Endothelial cell of umbilical vein (primary cell): Measurements from ENCODE around the gene TMEM63B. TPM values are rescaled to one million over a fixed set of nuclear protein-coding genes. Genes with fewer than 3 reads are reported as not detected.

Experiments used
- BruUV-seq: library from RNA; stranded (reverse); fragments of 400-500 nt; replicated peaks from 2 replicates; lab custom pipeline; 2021; lab: Mats Ljungman, UMichigan
- CTCF ChIA-PET: fragments of 300-600, 350-600 bp; sonication (Branson Sonifier 250); formaldehyde crosslinking; loops from one replicate; lab custom pipeline; 2021; ENCODE audit warnings: antibody characterized with exemption, inconsistent platforms; lab: Charles Lee
- POLR2A ChIA-PET: fragments of 300-600, 350-600 bp; sonication (Branson Sonifier 250); formaldehyde crosslinking; loops from one replicate; lab custom pipeline; 2021; ENCODE audit warnings: antibody characterized with exemption, inconsistent platforms; lab: Charles Lee
- DNase-seq: peaks from one replicate; pipeline ENCODE4 v3.0.0-alpha.2; 2011; ENCODE audit warnings: low read depth, low spot score
- FAIRE-seq: peaks from 2 replicates; lab custom pipeline; 2011; peaks lifted over from hg19 to GRCh38; lab: Jason Lieb, UNC
- H2AFZ ChIP-seq: 2 replicates; pipeline ENCODE4 v1.6.0; 2012; ENCODE audit warnings: low read depth, low read length, control low read depth, inconsistent platforms
- H3K27ac ChIP-seq: 2 replicates; pipeline ENCODE4 v1.5.1; 2011; ENCODE audit warnings: low read depth, mild to moderate bottlenecking, control low read depth, low read length, moderate library complexity; ENCODE audit not compliant: insufficient read depth
- H3K27me3 ChIP-seq, 2 experiments: 2 replicates each; pipeline versions ENCODE4 v1.6.0 to v1.6.1; 2011; ENCODE audit warnings: low read length in 2 of 2, mixed read lengths in 1 of 2; ENCODE audit not compliant: control insufficient read depth in 2 of 2, insufficient read depth in 2 of 2
- H3K36me3 ChIP-seq, 2 experiments: 2 replicates in 1 of 2; 3 replicates in 1 of 2; pipeline ENCODE4 v1.5.1; 2011; ENCODE audit warnings: low read length in 2 of 2, mild to moderate bottlenecking in 1 of 2, moderate library complexity in 1 of 2; ENCODE audit not compliant: control insufficient read depth in 2 of 2, insufficient read depth in 2 of 2; ENCODE audit errors: extremely low read depth in 1 of 2
- H3K4me1 ChIP-seq: 3 replicates; pipeline ENCODE4 v1.5.1; 2011; ENCODE audit warnings: mild to moderate bottlenecking, low read length; ENCODE audit not compliant: control insufficient read depth, insufficient read depth; ENCODE audit errors: extremely low read depth
- H3K4me2 ChIP-seq: 2 replicates; pipeline ENCODE4 v1.6.1; 2011; ENCODE audit warnings: low read length, control low read depth, mixed read lengths; ENCODE audit not compliant: insufficient read depth
- H3K4me3 ChIP-seq, 3 experiments: fragments of 200-600 bp in 1 of 3; sonication (generic), shearing (Covaris generic) in 1 of 3; replicated peaks in 1 of 3; 2 replicates each; pipeline ENCODE4 v1.5.1; 2011 to 2016; ENCODE audit warnings: control low read depth in 3 of 3, low read length in 3 of 3, mild to moderate bottlenecking in 2 of 3, inconsistent platforms in 1 of 3, low read depth in 1 of 3, moderate library complexity in 1 of 3; ENCODE audit not compliant: insufficient read depth in 1 of 3
- H3K79me2 ChIP-seq: 2 replicates; pipeline ENCODE4 v1.6.0; 2012; ENCODE audit warnings: low read length, inconsistent platforms; ENCODE audit not compliant: control insufficient read depth, insufficient read depth
- H3K9ac ChIP-seq: replicated peaks from 2 replicates; pipeline ENCODE3; 2011; ENCODE audit warnings: low read length, control low read depth; ENCODE audit not compliant: insufficient read depth; ENCODE audit errors: extremely low read depth
- H3K9me1 ChIP-seq: replicated peaks from 3 replicates; pipeline ENCODE4 v1.6.0; 2011; ENCODE audit warnings: mild to moderate bottlenecking, low read length; ENCODE audit not compliant: control insufficient read depth, insufficient read depth; ENCODE audit errors: extremely low read depth
- H3K9me3 ChIP-seq: replicated peaks from 2 replicates; pipeline ENCODE4 v1.5.1; 2012; ENCODE audit warnings: low read length, inconsistent platforms; ENCODE audit not compliant: control insufficient read depth, insufficient read depth
- H4K20me1 ChIP-seq: replicated peaks from 2 replicates; pipeline ENCODE3; 2011; ENCODE audit warnings: mild to moderate bottlenecking, low read length; ENCODE audit not compliant: control insufficient read depth, insufficient read depth; ENCODE audit errors: extremely low read depth
- CTCF ChIP-seq, 2 donors: IDR thresholded peaks; 1 replicate in 1 of 2; 2 replicates in 1 of 2; pipeline ENCODE4 v1.5.1; 2011; ENCODE audit warnings: low read length in 2 of 2, mild to moderate bottlenecking in 2 of 2, moderate library complexity in 2 of 2, control low read depth in 1 of 2, inconsistent platforms in 1 of 2, low read depth in 1 of 2; ENCODE audit not compliant: insufficient read depth in 1 of 2; ENCODE audit errors: extremely low read depth in 1 of 2
- EZH2 ChIP-seq: IDR thresholded peaks from 2 replicates; pipeline ENCODE4 v1.6.1; 2012; ENCODE audit warnings: borderline replicate concordance, low read depth, mild to moderate bottlenecking, moderate library complexity, low read length, inconsistent platforms; ENCODE audit not compliant: severe bottlenecking
- FOS ChIP-seq: IDR thresholded peaks from 2 replicates; pipeline ENCODE4 v1.6.1; 2011; ENCODE audit warnings: mild to moderate bottlenecking, low read length, moderate library complexity, borderline replicate concordance; ENCODE audit not compliant: insufficient read depth
- GATA2 ChIP-seq: IDR thresholded peaks from 2 replicates; pipeline ENCODE4 v1.7.0; 2011; ENCODE audit warnings: low read depth, mild to moderate bottlenecking, moderate library complexity, mixed read lengths, low read length; ENCODE audit not compliant: insufficient read length, insufficient read depth
- JUN ChIP-seq: IDR thresholded peaks from 2 replicates; pipeline ENCODE4 v1.6.1; 2011; ENCODE audit warnings: borderline replicate concordance, low read depth; ENCODE audit not compliant: insufficient read length, insufficient read depth
- MYC ChIP-seq: IDR thresholded peaks from one replicate; pipeline ENCODE4 v1.6.1; 2011; ENCODE audit warnings: mild to moderate bottlenecking, low read depth, low read length
- POLR2A ChIP-seq: IDR thresholded peaks from 2 replicates; pipeline ENCODE4 v1.6.1; 2012; ENCODE audit warnings: low read depth, mild to moderate bottlenecking, control low read depth, low read length
- POLR2AphosphoS5 ChIP-seq: IDR thresholded peaks from 2 replicates; pipeline ENCODE4 v1.6.1; 2012; ENCODE audit warnings: low read depth, mild to moderate bottlenecking, control low read depth, low read length, moderate library complexity; ENCODE audit not compliant: insufficient read depth
- dilution Hi-C: fragments of 300-500 bp; cut with MboI; formaldehyde crosslinking; loops from one replicate; pipeline ENCODE4 v1.15.0; 2019; ENCODE audit warnings: low sequenced_read_pairs; ENCODE audit not compliant: extremely low pct_ligation_motif_present
- intact Hi-C: fragments of 100-400 bp; cut with micrococcal nuclease; formaldehyde crosslinking; loops from one replicate; pipeline ENCODE4 v1.10.0; 2022
- polyA plus RNA-seq, 4 experiments: library from polyadenylated mRNA; depleted of rRNA in 3 of 4; stranded (reverse) in 3 of 4; unstranded in 1 of 4; fragments of >200 nt; gene quantifications; 2 replicates each; pipeline versions ENCODE4 v1.2.1 to v1.2.3, GENCODE V29; 2011 to 2012; ENCODE audit warnings: missing spikeins in 1 of 4
- total RNA-seq: library from RNA; stranded (reverse); gene quantifications from 2 replicates; pipeline ENCODE4 v1.2.3, GENCODE V29; 2021
- TF ChIP-seq, protein P1 (sequence below): IDR thresholded peaks from 2 replicates; pipeline ENCODE4 v1.6.1; 2011; ENCODE audit not compliant: insufficient read depth, insufficient read length

TMEM63B gene
- total and polyA plus RNA-seq, 2 donors (not counting 3 experiments of a cell fraction or from before 2014, with no cell fraction given), result 49.7 to 56.1 TPM

DNA sequence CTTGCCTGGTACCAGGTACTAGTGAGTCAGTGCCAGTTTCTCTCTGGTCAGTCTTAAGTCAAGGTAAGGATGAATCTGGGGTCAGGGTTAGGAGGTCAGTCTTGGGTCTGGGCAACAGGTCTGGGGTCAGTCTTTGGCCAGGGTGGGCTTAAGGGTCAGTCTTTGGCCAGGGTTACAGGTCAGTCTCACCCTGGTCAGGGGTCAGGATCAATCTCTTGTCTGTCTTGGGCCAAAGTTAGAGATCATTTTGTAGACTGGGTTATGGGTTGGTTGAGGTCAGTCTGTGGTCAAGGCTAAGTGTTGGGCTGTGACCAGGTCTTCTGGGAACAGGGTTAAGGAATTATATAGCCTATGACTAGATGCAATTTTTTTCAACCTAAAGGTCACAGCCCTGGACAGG is 18.5 kb downstream of the TMEM63B start:
- ChIA-PET POLR2A (no interaction called here), CTCF (interaction anchor here (1.0 to 3.4 kb wide), 3 partner anchors 14 to 51 kb away, joined by 3 to 12 read pairs (median 4); no protein-coding TSS in a partner anchor)
- Histone ChIP-seq H3K4me2 (no peak overlapping the region), H2AFZ (no peak overlapping the region), H3K9me3 (no peaks in the 10 kb centered on the region), H4K20me1 (no peaks in the 10 kb centered on the region), H3K36me3 (peaks cover 5 to 19% of the 10 kb centered on the region in 2 experiments), H3K27ac (no peak overlapping the region), H3K79me2 (no peaks in the 10 kb centered on the region), H3K9me1 (no peaks in the 10 kb centered on the region), H3K9ac (no peak overlapping the region), H3K4me1 (no peaks in the 10 kb centered on the region), H3K4me3 (no peak overlapping the region), H3K27me3 (no peaks in the 10 kb centered on the region)
- no peak for DNase-seq
- intact Hi-C loops (no loop called here), dilution Hi-C loops (no loop called here)
- FAIRE-seq, result no peak
- BruUV-seq, result no TSS peak
- no peak for TF ChIP-seq GATA2
- no peak for TF ChIP-seq MYC
- TF ChIP-seq, protein P1, sequence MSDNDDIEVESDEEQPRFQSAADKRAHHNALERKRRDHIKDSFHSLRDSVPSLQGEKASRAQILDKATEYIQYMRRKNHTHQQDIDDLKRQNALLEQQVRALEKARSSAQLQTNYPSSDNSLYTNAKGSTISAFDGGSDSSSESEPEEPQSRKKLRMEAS, result no peak
- TF ChIP-seq JUN, result no peak
- TF ChIP-seq FOS, result no peak

GRCh38 chr6:44146685-44147084 is 19.3 kb downstream of the TMEM63B start:
- no peak overlapping the region for H3K27ac ChIP-seq
- no peak overlapping the region for H3K4me2 ChIP-seq
- H3K4me3 ChIP-seq, result no peak overlapping the region
- H2AFZ ChIP-seq, result no peak overlapping the region
- dilution Hi-C loops, result no loop called here
- no peaks in the 10 kb centered on the region for H3K9me3 ChIP-seq
- no peaks in the 10 kb centered on the region for H3K4me1 ChIP-seq
- POLR2A ChIA-PET, result no interaction called here
- no peak for DNase-seq
- no peaks in the 10 kb centered on the region for H3K27me3 ChIP-seq
- no peaks in the 10 kb centered on the region for H3K9me1 ChIP-seq
- peaks cover 5 to 19% of the 10 kb centered on the region in 2 experiments for H3K36me3 ChIP-seq
- TF ChIP-seq FOS (no peak), POLR2AphosphoS5 (no peak), MYC (no peak), EZH2 (no peak), CTCF (IDR thresholded peaks at IDR 0.05; ENCODE audit: extremely low read depth in 1 of 2, insufficient read depth in 1 of 2, low read depth in 1 of 2, low read length in 2 of 2) (no peak), POLR2A (no peak), GATA2 (no peak), JUN (no peak)
- TF ChIP-seq, protein P1, result no peak
- H3K79me2 ChIP-seq, result no peaks in the 10 kb centered on the region
- FAIRE-seq, result no peak
- CTCF ChIA-PET, result interaction anchor here (1.0 to 3.4 kb wide), 3 partner anchors 15 to 52 kb away, joined by 3 to 12 read pairs (median 4); no protein-coding TSS in a partner anchor
- intact Hi-C loops, result no loop called here
- H4K20me1 ChIP-seq, result no peaks in the 10 kb centered on the region
- no peak overlapping the region for H3K9ac ChIP-seq
- no TSS peak for BruUV-seq
